SU-DHL-6 (cell line): ENCODE results near the gene ITGB2.

Source experiments
- H2AFZ ChIP-seq: fragments of 200-600 bp; sonication (generic); 2 replicates; pipeline ENCODE4 v1.6.1; 2014; ENCODE audit warnings: low read depth, mild to moderate bottlenecking, moderate library complexity, mixed read lengths, antibody characterized with exemption, low read length; ENCODE audit not compliant: severe bottlenecking
- H3F3A ChIP-seq: fragments of 200-600 bp; shearing (Covaris generic); 2 replicates; pipeline ENCODE4 v1.6.0; 2016; ENCODE audit warnings: antibody characterized with exemption, mild to moderate bottlenecking; ENCODE audit not compliant: insufficient read depth
- H3K27ac ChIP-seq: fragments of 200-600 bp; sonication (generic); 2 replicates; pipeline ENCODE4 v1.5.1; 2016; ENCODE audit warnings: low read depth, mild to moderate bottlenecking, low read length, moderate library complexity, mixed read lengths
- H3K27me3 ChIP-seq: fragments of 200-600 bp; sonication (generic), shearing (Covaris generic); 2 replicates; pipeline ENCODE4 v1.6.0; 2014; ENCODE audit warnings: mild to moderate bottlenecking, low read length
- H3K36me3 ChIP-seq: fragments of 200-600 bp; sonication (generic); 2 replicates; pipeline ENCODE4 v1.6.1; 2014; ENCODE audit warnings: mild to moderate bottlenecking, low read length, mixed read lengths
- H3K4me2 ChIP-seq: fragments of 300-600, 200-600 bp; shearing (Covaris generic), sonication (generic); 2 replicates; pipeline ENCODE4 v1.6.0; 2014; ENCODE audit warnings: low read length, low read depth, mild to moderate bottlenecking; ENCODE audit not compliant: poor library complexity, severe bottlenecking
- H3K4me3 ChIP-seq: fragments of 200-600 bp; sonication (generic); 2 replicates; pipeline ENCODE4 v1.5.1; 2014; ENCODE audit warnings: antibody characterized with exemption, low read length, mild to moderate bottlenecking, mixed read lengths; ENCODE audit not compliant: insufficient read depth, poor library complexity, severe bottlenecking
- H3K79me2 ChIP-seq: fragments of 200-600 bp; sonication (generic); 2 replicates; pipeline ENCODE4 v1.6.1; 2014; ENCODE audit warnings: mild to moderate bottlenecking, low read length, moderate library complexity; ENCODE audit not compliant: insufficient read depth
- H3K9ac ChIP-seq: fragments of 200-600 bp; sonication (generic); 2 replicates; pipeline ENCODE4 v1.7.0; 2014; ENCODE audit warnings: mild to moderate bottlenecking, low read length
- H3K9me2 ChIP-seq: fragments of 200-600 bp; sonication (generic); replicated peaks from 2 replicates; pipeline ENCODE4 v1.6.1; 2014; ENCODE audit warnings: low read length; ENCODE audit not compliant: insufficient read depth
- H3K9me3 ChIP-seq: fragments of 200-600 bp; sonication (generic); 2 replicates; pipeline ENCODE4 v1.6.1; 2014; ENCODE audit warnings: low read length, mixed read lengths; ENCODE audit not compliant: insufficient read depth
- H4K20me1 ChIP-seq: fragments of 200-600 bp; sonication (generic); 2 replicates; pipeline ENCODE4 v1.6.1; 2014; ENCODE audit warnings: low read depth, mild to moderate bottlenecking, antibody characterized with exemption, low read length, moderate library complexity, mixed read lengths
- EZH2phosphoT487 ChIP-seq: fragments of 200-600 bp; sonication (generic), shearing (Covaris generic); conservative IDR thresholded peaks from 2 replicates; pipeline ENCODE4 v1.6.1; 2018; ENCODE audit warnings: mild to moderate bottlenecking, antibody characterized with exemption, low read length, moderate library complexity, mixed read lengths
- TF ChIP-seq, protein P1 (sequence below): fragments of 200-600 bp; sonication (generic); IDR thresholded peaks from one replicate; pipeline ENCODE4 v1.5.1; 2017; ENCODE audit warnings: antibody characterized with exemption, mild to moderate bottlenecking, low read length, moderate library complexity; ENCODE audit not compliant: insufficient read depth, poor library complexity, severe bottlenecking

Gene ITGB2

DNA sequence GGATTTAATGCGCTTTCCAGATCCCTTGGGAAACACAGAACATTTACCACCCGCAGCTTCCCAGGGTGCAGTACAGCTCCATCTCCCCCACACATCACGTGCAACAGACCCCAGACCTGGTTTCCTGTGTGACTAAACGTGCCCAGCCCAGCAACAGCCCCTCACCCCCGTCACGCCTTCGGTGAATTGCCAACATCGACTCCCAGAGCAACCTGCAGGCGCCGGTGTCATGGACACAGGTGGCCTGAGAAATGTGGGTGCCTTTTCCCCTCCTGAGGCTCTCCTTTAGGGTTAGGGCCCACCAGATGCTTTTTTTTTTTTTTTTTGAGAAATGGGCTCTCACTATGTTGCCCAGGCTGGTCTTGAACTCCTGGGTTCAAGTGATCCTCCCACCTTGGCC lies 78.6 kb downstream of the ITGB2 start:
- Histone ChIP-seq H3F3A (no peaks in the 10 kb centered on the region), H3K9me2 (no peaks in the 10 kb centered on the region), H3K36me3 (no peaks in the 10 kb centered on the region), H3K27ac (no peak overlapping the region), H3K79me2 (no peaks in the 10 kb centered on the region), H2AFZ (no peak overlapping the region), H3K4me3 (no peak overlapping the region), H4K20me1 (no peaks in the 10 kb centered on the region), H3K9ac (no peak overlapping the region), H3K4me2 (no peak overlapping the region), H3K27me3 (no peaks in the 10 kb centered on the region), H3K9me3 (no peaks in the 10 kb centered on the region)
- no peak for TF ChIP-seq EZH2phosphoT487
- TF ChIP-seq, protein P1, sequence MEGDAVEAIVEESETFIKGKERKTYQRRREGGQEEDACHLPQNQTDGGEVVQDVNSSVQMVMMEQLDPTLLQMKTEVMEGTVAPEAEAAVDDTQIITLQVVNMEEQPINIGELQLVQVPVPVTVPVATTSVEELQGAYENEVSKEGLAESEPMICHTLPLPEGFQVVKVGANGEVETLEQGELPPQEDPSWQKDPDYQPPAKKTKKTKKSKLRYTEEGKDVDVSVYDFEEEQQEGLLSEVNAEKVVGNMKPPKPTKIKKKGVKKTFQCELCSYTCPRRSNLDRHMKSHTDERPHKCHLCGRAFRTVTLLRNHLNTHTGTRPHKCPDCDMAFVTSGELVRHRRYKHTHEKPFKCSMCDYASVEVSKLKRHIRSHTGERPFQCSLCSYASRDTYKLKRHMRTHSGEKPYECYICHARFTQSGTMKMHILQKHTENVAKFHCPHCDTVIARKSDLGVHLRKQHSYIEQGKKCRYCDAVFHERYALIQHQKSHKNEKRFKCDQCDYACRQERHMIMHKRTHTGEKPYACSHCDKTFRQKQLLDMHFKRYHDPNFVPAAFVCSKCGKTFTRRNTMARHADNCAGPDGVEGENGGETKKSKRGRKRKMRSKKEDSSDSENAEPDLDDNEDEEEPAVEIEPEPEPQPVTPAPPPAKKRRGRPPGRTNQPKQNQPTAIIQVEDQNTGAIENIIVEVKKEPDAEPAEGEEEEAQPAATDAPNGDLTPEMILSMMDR: no peak

DNA sequence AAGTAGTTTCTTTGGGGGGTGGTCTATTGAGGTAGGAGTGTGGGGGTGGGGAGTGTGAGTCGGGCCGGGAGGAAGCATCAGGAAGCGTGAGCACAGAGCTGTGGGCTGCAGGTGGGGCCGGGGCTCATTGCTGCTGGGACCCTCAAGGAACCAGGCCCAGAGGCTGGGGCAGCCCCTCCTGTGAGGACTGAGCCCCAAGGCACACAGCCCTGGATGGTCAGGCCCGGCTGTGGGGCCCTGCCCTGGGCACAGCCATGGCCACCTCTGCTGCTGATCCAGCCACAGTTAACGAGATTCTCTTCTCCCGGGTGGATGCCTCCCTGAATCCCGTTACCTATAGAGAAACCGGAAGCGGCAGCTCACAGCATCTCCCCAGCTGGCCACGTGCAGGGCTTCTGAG lies 79.9 kb downstream of the ITGB2 start:
- H3K36me3 ChIP-seq: no peaks in the 10 kb centered on the region
- H3K9me3 ChIP-seq: no peaks in the 10 kb centered on the region
- H3K79me2 ChIP-seq: no peaks in the 10 kb centered on the region
- H2AFZ ChIP-seq: no peak overlapping the region
- H3K27me3 ChIP-seq: no peaks in the 10 kb centered on the region
- H3K9ac ChIP-seq: no peak overlapping the region
- TF ChIP-seq, protein P1: no peak
- no peak for TF ChIP-seq EZH2phosphoT487
- H4K20me1 ChIP-seq: no peaks in the 10 kb centered on the region
- no peak overlapping the region for H3K4me2 ChIP-seq
- H3K4me3 ChIP-seq: no peak overlapping the region
- H3K9me2 ChIP-seq: no peaks in the 10 kb centered on the region
- H3F3A ChIP-seq: no peaks in the 10 kb centered on the region
- H3K27ac ChIP-seq: no peak overlapping the region

DNA sequence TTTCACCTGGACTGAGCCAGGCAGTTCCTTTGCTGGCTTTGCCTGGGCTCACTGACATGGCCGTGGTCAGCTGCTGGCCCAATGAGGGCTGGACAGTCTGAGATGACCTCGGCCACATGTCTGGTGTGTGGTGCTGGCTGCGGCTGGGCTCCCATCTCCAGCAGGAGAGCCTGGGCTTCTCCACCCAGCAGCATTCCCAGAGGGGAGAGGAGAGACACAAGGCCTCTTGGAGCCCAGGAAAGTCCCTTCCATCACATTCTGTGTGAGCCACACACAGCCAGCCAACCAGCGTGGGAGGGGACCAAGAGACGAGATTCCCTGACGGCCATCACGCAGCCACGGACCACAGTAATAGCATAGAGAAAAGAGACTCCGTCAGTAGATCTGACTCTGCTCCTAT lies 81.7 kb downstream of the ITGB2 start:
- no peaks in the 10 kb centered on the region for H3K79me2 ChIP-seq
- H3K4me3 ChIP-seq: no peak overlapping the region
- no peaks in the 10 kb centered on the region for H3K36me3 ChIP-seq
- H3K27ac ChIP-seq: no peak overlapping the region
- no peak overlapping the region for H2AFZ ChIP-seq
- H3K27me3 ChIP-seq: no peaks in the 10 kb centered on the region
- no peak overlapping the region for H3K4me2 ChIP-seq
- H4K20me1 ChIP-seq: no peaks in the 10 kb centered on the region
- no peaks in the 10 kb centered on the region for H3F3A ChIP-seq
- no peak overlapping the region for H3K9ac ChIP-seq
- H3K9me2 ChIP-seq: no peaks in the 10 kb centered on the region
- no peaks in the 10 kb centered on the region for H3K9me3 ChIP-seq
- no peak for TF ChIP-seq EZH2phosphoT487
- TF ChIP-seq, protein P1: no peak
